ENCODE results near the gene IL1RAPL2.
A peak's percentile ranks its signal among the peaks of the same experiment; 100 is the strongest.

The IL1RAPL2 gene

DNA sequence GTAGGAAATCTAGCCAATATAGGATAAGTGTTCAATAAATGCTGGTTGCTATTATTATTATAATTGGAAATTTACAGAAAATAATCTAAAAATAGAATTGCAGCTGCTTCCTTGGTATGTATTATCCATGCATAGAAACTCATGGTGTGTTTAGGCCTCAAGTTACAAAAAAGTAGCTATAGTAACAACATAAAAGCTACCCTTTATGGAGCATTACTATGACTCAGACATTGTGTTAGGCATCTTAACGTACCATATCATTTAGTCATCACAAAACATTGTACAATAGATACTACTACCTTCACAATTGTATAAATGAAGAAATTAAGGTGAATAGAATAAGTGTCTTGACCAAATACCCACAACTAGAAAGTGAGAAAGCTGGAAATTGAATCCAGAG lies 1129.5 kb downstream of the IL1RAPL2 start:
- no peak overlapping the region for H3K4me3 ChIP-seq (ENCODE audit: low read depth, low read length)
- TF ChIP-seq, protein P1, sequence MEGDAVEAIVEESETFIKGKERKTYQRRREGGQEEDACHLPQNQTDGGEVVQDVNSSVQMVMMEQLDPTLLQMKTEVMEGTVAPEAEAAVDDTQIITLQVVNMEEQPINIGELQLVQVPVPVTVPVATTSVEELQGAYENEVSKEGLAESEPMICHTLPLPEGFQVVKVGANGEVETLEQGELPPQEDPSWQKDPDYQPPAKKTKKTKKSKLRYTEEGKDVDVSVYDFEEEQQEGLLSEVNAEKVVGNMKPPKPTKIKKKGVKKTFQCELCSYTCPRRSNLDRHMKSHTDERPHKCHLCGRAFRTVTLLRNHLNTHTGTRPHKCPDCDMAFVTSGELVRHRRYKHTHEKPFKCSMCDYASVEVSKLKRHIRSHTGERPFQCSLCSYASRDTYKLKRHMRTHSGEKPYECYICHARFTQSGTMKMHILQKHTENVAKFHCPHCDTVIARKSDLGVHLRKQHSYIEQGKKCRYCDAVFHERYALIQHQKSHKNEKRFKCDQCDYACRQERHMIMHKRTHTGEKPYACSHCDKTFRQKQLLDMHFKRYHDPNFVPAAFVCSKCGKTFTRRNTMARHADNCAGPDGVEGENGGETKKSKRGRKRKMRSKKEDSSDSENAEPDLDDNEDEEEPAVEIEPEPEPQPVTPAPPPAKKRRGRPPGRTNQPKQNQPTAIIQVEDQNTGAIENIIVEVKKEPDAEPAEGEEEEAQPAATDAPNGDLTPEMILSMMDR (IDR thresholded peaks at IDR 0.05; ENCODE audit: control insufficient read depth, extremely low read depth, insufficient read depth), result no peak

DNA sequence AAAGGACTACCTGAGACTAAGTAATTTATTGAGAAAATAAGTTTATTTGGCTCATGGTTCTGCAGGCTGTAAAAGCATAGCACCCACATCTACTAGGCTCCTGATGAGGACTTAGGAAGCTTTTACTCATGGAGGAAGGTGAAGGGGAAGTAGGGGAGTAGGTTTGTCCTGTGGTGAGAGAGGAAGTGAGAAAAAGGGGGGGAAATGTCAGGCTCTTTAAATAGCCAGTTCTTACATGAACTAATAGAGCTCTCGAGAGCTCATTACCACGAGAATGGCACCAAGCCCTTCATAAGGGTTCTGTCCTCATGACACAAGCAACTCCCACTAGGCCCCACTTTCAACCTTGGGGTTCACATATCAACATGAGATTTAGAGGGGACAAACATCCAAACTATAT lies 1130.9 kb downstream of the IL1RAPL2 start:
- TF ChIP-seq, protein P1 (IDR thresholded peaks at IDR 0.05; ENCODE audit: control insufficient read depth, extremely low read depth, insufficient read depth), result no peak
- no peak overlapping the region for H3K4me3 ChIP-seq (ENCODE audit: low read depth, low read length)
- no peak for DNase-seq (ENCODE audit: low read depth)

More for the DNA sequence above, 1129.5 kb downstream of the IL1RAPL2 start:
- DNase-seq (ENCODE audit: low read depth), result no peak

DNA sequence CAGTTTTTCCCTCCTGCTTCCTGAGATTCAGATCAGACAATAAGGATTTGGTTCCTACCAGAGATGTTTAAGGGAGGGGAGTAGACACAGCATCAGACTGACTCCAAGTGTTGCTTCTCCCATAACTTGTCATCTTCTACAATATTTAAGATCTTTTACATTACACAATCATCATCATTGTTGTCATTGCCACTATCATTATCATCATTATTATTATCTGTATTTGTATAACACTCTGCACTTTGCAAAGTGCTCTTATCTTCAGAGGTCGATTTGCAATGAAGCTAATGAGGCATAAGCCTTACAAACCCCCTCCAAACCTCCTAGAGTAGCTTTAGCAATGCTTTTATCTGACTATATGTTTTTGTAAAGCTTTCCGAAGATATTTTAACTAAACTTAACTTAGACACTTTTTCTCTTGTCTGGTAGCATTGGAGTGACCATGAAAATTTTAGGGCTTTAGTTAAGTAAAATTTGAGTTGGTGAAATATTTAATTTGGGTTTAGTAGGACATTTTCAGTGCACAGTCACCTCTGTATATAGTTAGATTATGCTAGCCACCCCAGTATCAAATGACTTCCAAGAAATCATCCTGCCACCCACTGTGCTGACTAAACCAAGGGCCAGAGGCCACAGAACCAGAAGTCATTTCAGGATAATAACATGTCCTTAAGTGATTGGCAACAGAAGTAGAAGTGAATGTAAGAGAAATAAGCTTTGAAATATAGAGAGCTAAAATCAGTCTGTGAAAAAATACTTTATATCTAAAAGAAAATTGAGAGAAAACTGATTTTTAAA lies 1132.2 kb downstream of the IL1RAPL2 start:
- no peak for DNase-seq (ENCODE audit: low read depth)
- no peak overlapping the region for H3K4me3 ChIP-seq (ENCODE audit: low read depth, low read length)
- TF ChIP-seq, protein P1 (IDR thresholded peaks at IDR 0.05; ENCODE audit: control insufficient read depth, extremely low read depth, insufficient read depth), result no peak

DNA sequence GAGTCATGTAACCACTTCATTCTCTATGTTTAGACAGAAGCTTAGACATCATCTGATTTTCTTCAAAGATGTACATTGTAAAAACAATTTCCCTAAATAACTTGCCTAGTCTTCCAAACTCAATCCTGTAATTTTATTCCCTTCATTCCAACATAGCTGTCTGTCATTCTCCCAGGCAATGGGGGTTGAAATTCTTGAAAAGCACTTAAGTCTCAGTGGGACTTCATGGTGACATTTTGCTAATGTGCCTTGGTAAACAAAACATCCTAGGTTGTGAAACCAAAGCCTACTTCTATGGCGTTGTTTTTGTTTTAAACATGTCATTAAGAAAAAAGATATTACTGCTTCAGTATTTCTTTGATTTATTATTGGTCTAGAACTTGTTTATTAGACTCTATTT lies 1134.3 kb downstream of the IL1RAPL2 start:
- TF ChIP-seq, protein P1 (IDR thresholded peaks at IDR 0.05; ENCODE audit: control insufficient read depth, extremely low read depth, insufficient read depth), result no peak
- DNase-seq (ENCODE audit: low read depth), result no peak
- no peak overlapping the region for H3K4me3 ChIP-seq (ENCODE audit: low read depth, low read length)

DNA sequence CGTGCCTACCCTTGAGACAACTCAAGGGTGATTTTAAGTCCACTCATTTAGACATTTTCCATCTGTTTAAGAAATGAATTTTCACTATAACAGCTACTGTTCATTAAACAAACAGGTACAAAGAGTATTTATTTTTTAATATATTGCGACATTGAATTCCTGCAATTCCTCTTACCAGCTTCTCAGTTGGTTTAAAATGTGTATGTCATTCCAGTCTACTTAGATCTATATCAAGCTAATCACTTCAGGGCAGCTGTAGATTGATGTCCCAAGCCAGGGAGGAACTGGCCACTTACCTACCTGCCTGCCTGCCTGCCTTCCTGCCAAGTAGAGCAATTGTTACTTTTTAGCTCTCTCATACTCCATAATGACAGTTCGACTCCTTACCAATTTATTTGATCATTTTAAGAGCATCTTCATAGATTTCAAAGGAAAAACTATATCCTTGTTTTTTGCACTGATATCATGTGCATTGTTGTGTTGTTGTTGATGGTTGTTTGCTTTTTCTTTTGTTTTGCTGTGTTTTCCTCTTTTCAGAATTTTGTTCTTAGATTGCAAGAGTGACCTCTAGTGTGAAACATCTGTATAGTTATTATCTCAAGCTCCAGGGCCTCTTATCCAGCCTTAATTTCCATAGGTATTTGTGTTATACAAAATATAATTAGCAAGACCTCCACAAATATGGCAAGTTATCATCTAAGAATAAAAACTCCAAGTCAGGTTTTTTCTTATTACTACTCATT lies 1135.5 kb downstream of the IL1RAPL2 start:
- no peak for DNase-seq (ENCODE audit: low read depth)
- no peak overlapping the region for H3K4me3 ChIP-seq (ENCODE audit: low read depth, low read length)
- TF ChIP-seq, protein P1 (IDR thresholded peaks at IDR 0.05; ENCODE audit: control insufficient read depth, extremely low read depth, insufficient read depth), result peak; percentile 27; the same call in 1 of the 2 replicates

DNA sequence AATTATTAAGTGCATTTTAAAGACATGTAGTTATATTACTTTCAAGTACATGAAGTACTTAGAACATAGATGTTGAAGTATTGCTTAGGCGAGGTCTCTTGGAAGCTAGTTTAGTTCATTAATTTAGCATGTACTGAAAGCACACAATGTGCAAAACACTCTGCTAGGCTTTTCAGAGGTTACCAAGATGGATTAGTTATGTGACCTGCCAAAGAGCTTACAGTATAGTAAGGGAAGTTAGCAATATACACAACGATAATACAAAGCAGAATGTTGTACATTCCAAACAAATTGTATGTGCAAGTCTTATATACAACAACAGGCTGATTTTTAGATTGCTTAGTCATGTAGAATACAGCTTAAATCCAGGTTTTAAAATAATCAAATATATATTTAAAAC lies 1137.9 kb downstream of the IL1RAPL2 start:
- TF ChIP-seq, protein P1 (IDR thresholded peaks at IDR 0.05; ENCODE audit: control insufficient read depth, extremely low read depth, insufficient read depth), result no peak
- H3K4me3 ChIP-seq (ENCODE audit: low read depth, low read length), result no peak overlapping the region
- no peak for DNase-seq (ENCODE audit: low read depth)
